G401 (cell line): ENCODE results near the gene ARHGAP4. TPM values are rescaled to one million over a fixed set of nuclear protein-coding genes. Genes with fewer than 3 reads are reported as not detected.

Experiments
- DNase-seq: peaks from one replicate; pipeline ENCODE4 v3.0.0-alpha.2; 2015; ENCODE audit warnings: low spot score
- in situ Hi-C: cut with HindIII; loops from 2 replicates; pipeline ENCODE4 v1.10.0; 2016; ENCODE audit warnings: low sequenced_read_pairs, mixed read lengths
- total RNA-seq: library from RNA; depleted of rRNA; stranded (reverse); fragments of >200 nt; shearing (Covaris generic); gene quantifications from 2 replicates; pipeline ENCODE4 v1.2.3, GENCODE V29; 2014

Gene ARHGAP4
- total RNA-seq, 1 experiment from 2014 or later, result 55.7 TPM

- DNase-seq, result no peak
- in situ Hi-C loops, result no loop called here
Observed at GRCh38 chrX:153930011-153930910, 4.2 kb upstream of the ARHGAP4 start.

GRCh38 chrX:153929576-153929975, 3.5 kb upstream of the ARHGAP4 start:
- no peak for DNase-seq
- in situ Hi-C loops, result no loop called here

GRCh38 chrX:153928846-153929245, 2.8 kb upstream of the ARHGAP4 start:
- no peak for DNase-seq
- in situ Hi-C loops, result no loop called here

GRCh38 chrX:153927922-153928760, 2.1 kb upstream of the ARHGAP4 start:
- peak; percentile 93 for DNase-seq
- in situ Hi-C loops, result no loop called here

GRCh38 chrX:153927672-153927921, 1.5 kb upstream of the ARHGAP4 start:
- in situ Hi-C loops, result no loop called here

GRCh38 chrX:153926858-153927671, 1.0 kb upstream of the ARHGAP4 start:
- in situ Hi-C loops, result no loop called here

More at GRCh38 chrX:153927672-153927921, 1.5 kb upstream of the ARHGAP4 start:
- no peak for DNase-seq

GRCh38 chrX:153926552-153926857, 441 bp upstream of the ARHGAP4 start:
- in situ Hi-C loops, result no loop called here

More at GRCh38 chrX:153926858-153927671, 1.0 kb upstream of the ARHGAP4 start:
- DNase-seq, result no peak

GRCh38 chrX:153925387-153925738, 701 bp downstream of the ARHGAP4 start:
- no peak for DNase-seq
- in situ Hi-C loops, result no loop called here

More at GRCh38 chrX:153926552-153926857, 441 bp upstream of the ARHGAP4 start:
- no peak for DNase-seq

GRCh38 chrX:153924149-153924861, 1.8 kb downstream of the ARHGAP4 start:
- DNase-seq, result no peak

GRCh38 chrX:153922932-153923857, 2.9 kb downstream of the ARHGAP4 start:
- peak; percentile 86 for DNase-seq
- in situ Hi-C loops, result no loop called here

More at GRCh38 chrX:153924149-153924861, 1.8 kb downstream of the ARHGAP4 start:
- in situ Hi-C loops, result no loop called here

GRCh38 chrX:153921511-153922446, 4.3 kb downstream of the ARHGAP4 start:
- in situ Hi-C loops, result no loop called here

GRCh38 chrX:153921070-153921469, 5.0 kb downstream of the ARHGAP4 start:
- in situ Hi-C loops, result no loop called here
- no peak for DNase-seq

More at GRCh38 chrX:153921511-153922446, 4.3 kb downstream of the ARHGAP4 start:
- DNase-seq, result no peak

- no peak for DNase-seq
- in situ Hi-C loops, result no loop called here
Observed at GRCh38 chrX:153920546-153920945, 5.5 kb downstream of the ARHGAP4 start.

- in situ Hi-C loops, result no loop called here
- DNase-seq, result no peak
Observed at GRCh38 chrX:153919281-153919680, 6.8 kb downstream of the ARHGAP4 start.

- DNase-seq, result no peak
- in situ Hi-C loops, result no loop called here
Observed at GRCh38 chrX:153917869-153918268, 8.2 kb downstream of the ARHGAP4 start.

GRCh38 chrX:153913701-153914100, 12.4 kb downstream of the ARHGAP4 start:
- no peak for DNase-seq
- in situ Hi-C loops, result no loop called here

- no peak for DNase-seq
- in situ Hi-C loops, result no loop called here
Observed at GRCh38 chrX:153913211-153913610, 12.9 kb downstream of the ARHGAP4 start.
